ENCODE data around the gene TRAPPC3L.

The TRAPPC3L gene

GRCh38 chr6:116461932-116462885 lies 83.3 kb downstream of the TRAPPC3L start:
- peak; percentile 60 for DNase-seq

GRCh38 chr6:116461331-116461931 lies 84.1 kb downstream of the TRAPPC3L start, which contains the start of gene CALHM6:
Gene CALHM6 (plus strand): TSS chr6:116461375. CDS start chr6:116461930, 555 bp downstream.
- no peak for DNase-seq

- DNase-seq, result no peak
These were observed 85.6 kb downstream of the TRAPPC3L start for GRCh38 chr6:116459927-116460326.

GRCh38 chr6:116458264-116458663 lies 87.2 kb downstream of the TRAPPC3L start:
- no peak for DNase-seq

- peak; percentile 25 for DNase-seq
These were observed 88.6 kb downstream of the TRAPPC3L start for GRCh38 chr6:116456927-116457326.

GRCh38 chr6:116456106-116456505 lies 89.4 kb downstream of the TRAPPC3L start:
- no peak for DNase-seq

GRCh38 chr6:116452531-116452930 lies 93.0 kb downstream of the TRAPPC3L start:
- DNase-seq, result no peak

GRCh38 chr6:116451916-116452315 lies 93.6 kb downstream of the TRAPPC3L start:
- no peak for DNase-seq

- DNase-seq, result no peak
These were observed 94.4 kb downstream of the TRAPPC3L start for GRCh38 chr6:116450769-116451740.

- DNase-seq, result no peak
These were observed 95.2 kb downstream of the TRAPPC3L start for GRCh38 chr6:116450185-116450710.

GRCh38 chr6:116449565-116449964 lies 95.9 kb downstream of the TRAPPC3L start:
- no peak for DNase-seq

- no peak for DNase-seq
These were observed 97.9 kb downstream of the TRAPPC3L start for GRCh38 chr6:116447496-116448011.

- DNase-seq, result no peak
These were observed 98.4 kb downstream of the TRAPPC3L start for GRCh38 chr6:116447052-116447451.

GRCh38 chr6:116446399-116446798 lies 99.1 kb downstream of the TRAPPC3L start:
- DNase-seq, result no peak

GRCh38 chr6:116445102-116445501 lies 100.4 kb downstream of the TRAPPC3L start:
- no peak for DNase-seq

Data from activated CD4-positive, alpha-beta T cell treated with anti-CD3 and anti-CD28 coated beads, Interleukin-10, Interleukin-2, amounts not matched to agents 100 ng/mL and 50 ng/mL, durations not matched to agents 16 hours and 8 hours (primary cell).